ENCODE data around the gene PDE11A.

DNA sequence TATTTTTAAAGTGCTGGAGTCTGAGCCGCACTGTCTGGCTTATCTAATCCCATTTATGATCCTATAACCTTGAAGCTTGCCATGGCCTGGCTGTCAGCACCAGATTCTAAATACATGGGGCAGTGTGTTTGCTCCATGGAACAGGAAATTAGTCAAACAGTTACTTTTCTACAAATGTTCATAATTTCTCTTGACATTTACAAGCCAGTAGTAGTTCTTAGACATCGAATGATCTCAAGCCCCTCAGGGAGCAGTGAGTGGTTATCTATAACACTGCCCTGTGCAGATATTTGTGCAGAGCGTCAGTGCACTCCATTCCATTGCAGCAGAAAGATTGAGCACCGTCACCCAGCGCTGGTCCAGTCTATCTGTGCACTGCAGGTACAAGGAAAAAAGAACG lies 474.8 kb downstream of the PDE11A start:
- TF ChIP-seq, protein P1, sequence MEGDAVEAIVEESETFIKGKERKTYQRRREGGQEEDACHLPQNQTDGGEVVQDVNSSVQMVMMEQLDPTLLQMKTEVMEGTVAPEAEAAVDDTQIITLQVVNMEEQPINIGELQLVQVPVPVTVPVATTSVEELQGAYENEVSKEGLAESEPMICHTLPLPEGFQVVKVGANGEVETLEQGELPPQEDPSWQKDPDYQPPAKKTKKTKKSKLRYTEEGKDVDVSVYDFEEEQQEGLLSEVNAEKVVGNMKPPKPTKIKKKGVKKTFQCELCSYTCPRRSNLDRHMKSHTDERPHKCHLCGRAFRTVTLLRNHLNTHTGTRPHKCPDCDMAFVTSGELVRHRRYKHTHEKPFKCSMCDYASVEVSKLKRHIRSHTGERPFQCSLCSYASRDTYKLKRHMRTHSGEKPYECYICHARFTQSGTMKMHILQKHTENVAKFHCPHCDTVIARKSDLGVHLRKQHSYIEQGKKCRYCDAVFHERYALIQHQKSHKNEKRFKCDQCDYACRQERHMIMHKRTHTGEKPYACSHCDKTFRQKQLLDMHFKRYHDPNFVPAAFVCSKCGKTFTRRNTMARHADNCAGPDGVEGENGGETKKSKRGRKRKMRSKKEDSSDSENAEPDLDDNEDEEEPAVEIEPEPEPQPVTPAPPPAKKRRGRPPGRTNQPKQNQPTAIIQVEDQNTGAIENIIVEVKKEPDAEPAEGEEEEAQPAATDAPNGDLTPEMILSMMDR (IDR thresholded peaks at IDR 0.05) = no peak
- TF ChIP-seq ZFX (IDR thresholded peaks at IDR 0.05; ENCODE audit: borderline replicate concordance) = no peak
